Measurements from ENCODE around the gene ONECUT1.
"Not testable (repeated sequence)": the region's sequence is repeated elsewhere in the genome, so short reads cannot be mapped to it uniquely, and the experiment has no call there.

The ONECUT1 gene

GRCh38 chr15:52790169-52790708 lies at the start of gene ONECUT1:
ONECUT1 (minus strand) TSS chr15:52790336; CDS start chr15:52789884, 452 bp downstream.
- DNase-seq (ENCODE audit: low spot score), result peak; percentile 89
- TF ChIP-seq CTCF (IDR thresholded peaks at IDR 0.05; ENCODE audit: borderline replicate concordance, control extremely low read depth, extremely low read depth, insufficient read depth, missing control alignments), result no peak
- in situ Hi-C loops (cut with MboI; ENCODE audit: low sequenced_read_pairs, unreplicated experiment), result no loop called here

DNA sequence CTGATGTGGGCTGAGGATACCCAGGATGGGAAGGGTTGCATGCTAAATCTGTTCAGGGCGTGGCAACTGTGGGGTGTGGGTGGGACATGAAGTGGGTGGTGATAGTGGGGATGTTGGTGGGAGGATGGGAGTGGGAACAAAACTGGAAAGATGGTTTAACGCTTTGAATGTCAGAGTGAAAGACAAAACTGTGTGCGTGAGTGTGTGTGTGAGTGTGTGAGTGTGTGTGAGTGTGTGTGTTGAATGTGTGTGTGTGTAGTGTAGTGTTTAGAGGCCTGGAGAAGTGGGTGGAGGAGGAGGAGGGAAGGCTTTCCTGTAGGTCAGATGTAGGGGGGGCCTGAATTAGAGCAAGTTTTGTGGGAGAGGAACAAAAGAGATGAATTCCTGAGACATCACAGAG lies 44.2 kb upstream of the ONECUT1 start:
- DNase-seq (ENCODE audit: low spot score), result no peak
- in situ Hi-C loops (cut with MboI; ENCODE audit: low sequenced_read_pairs, unreplicated experiment), result no loop called here
- TF ChIP-seq CTCF (IDR thresholded peaks at IDR 0.05; ENCODE audit: borderline replicate concordance, control extremely low read depth, extremely low read depth, insufficient read depth, missing control alignments), result no peak

GRCh38 chr15:52824169-52824942 lies 34.2 kb upstream of the ONECUT1 start:
- in situ Hi-C loops (cut with MboI; ENCODE audit: low sequenced_read_pairs, unreplicated experiment), result not testable (repeated sequence)

GRCh38 chr15:52822475-52822874 lies 32.3 kb upstream of the ONECUT1 start:
- no peak for DNase-seq (ENCODE audit: low spot score)
- in situ Hi-C loops (cut with MboI; ENCODE audit: low sequenced_read_pairs, unreplicated experiment), result no loop called here
- TF ChIP-seq CTCF (IDR thresholded peaks at IDR 0.05; ENCODE audit: borderline replicate concordance, control extremely low read depth, extremely low read depth, insufficient read depth, missing control alignments), result no peak

More at GRCh38 chr15:52824169-52824942, 34.2 kb upstream of the ONECUT1 start:
- DNase-seq (ENCODE audit: low spot score), result not testable (repeated sequence)

- in situ Hi-C loops (cut with MboI; ENCODE audit: low sequenced_read_pairs, unreplicated experiment), result no loop called here
- no peak for TF ChIP-seq CTCF (IDR thresholded peaks at IDR 0.05; ENCODE audit: borderline replicate concordance, control extremely low read depth, extremely low read depth, insufficient read depth, missing control alignments)
Measured at GRCh38 chr15:52819253-52819652, 29.1 kb upstream of the ONECUT1 start.

GRCh38 chr15:52815899-52816298 lies 25.8 kb upstream of the ONECUT1 start:
- DNase-seq (ENCODE audit: low spot score); in situ Hi-C loops (cut with MboI; ENCODE audit: low sequenced_read_pairs, unreplicated experiment): not testable (repeated sequence)

More at GRCh38 chr15:52819253-52819652, 29.1 kb upstream of the ONECUT1 start:
- DNase-seq (ENCODE audit: low spot score), result no peak

DNA sequence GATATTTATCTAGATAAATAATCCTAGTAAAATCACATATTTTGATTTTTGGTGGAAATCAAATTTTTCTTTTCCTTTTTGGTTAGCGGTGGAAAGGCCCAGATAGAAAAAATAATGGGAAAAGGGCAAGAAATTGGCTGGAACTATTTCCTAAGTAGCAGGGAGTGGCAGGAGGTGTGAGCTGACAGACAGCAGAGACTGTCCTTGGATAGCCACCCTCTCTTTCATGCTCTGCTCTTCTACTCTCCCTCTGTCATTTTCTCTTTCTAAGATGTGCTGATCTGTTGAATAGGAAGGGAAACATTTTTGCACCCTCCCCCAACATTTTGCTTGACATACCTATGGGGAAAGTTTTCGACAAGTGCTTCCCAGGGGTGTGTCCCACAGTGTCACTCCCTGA lies 18.9 kb upstream of the ONECUT1 start:
- in situ Hi-C loops (cut with MboI; ENCODE audit: low sequenced_read_pairs, unreplicated experiment), result no loop called here
- no peak for TF ChIP-seq CTCF (IDR thresholded peaks at IDR 0.05; ENCODE audit: borderline replicate concordance, control extremely low read depth, extremely low read depth, insufficient read depth, missing control alignments)
- DNase-seq (ENCODE audit: low spot score), result no peak

Data from GM13976 (cell line).